OCI-LY3 (cell line): ENCODE data around the gene PAK2.

Experiments
- CTCF ChIP-seq: fragments of 200-600, 300-600 bp; sonication (generic); IDR thresholded peaks from 2 replicates; pipeline ENCODE4 v1.5.1; 2014; ENCODE audit warnings: antibody characterized with exemption, low read length, low read depth
- EZH2phosphoT487 ChIP-seq: fragments of 200-600 bp; shearing (Covaris generic); IDR thresholded peaks from 2 replicates; pipeline ENCODE4 v1.6.1; 2018; ENCODE audit warnings: antibody characterized with exemption, mixed run types, low read depth

GRCh38 chr3:196777836-196778235 is 38.2 kb downstream of the PAK2 start:
- TF ChIP-seq CTCF = no peak
- no peak for TF ChIP-seq EZH2phosphoT487
